HG02973 (cell line): ENCODE measurements around the gene PRKCD.
A peak's percentile ranks its signal among the peaks of the same experiment; 100 is the strongest.

Source experiments
- ATAC-seq: cut with Tn5 transposase; IDR thresholded peaks from one replicate; pipeline ENCODE4 v1.9.1; 2021; ENCODE audit warnings: moderate library complexity; ENCODE audit not compliant: unreplicated experiment

PRKCD gene

DNA sequence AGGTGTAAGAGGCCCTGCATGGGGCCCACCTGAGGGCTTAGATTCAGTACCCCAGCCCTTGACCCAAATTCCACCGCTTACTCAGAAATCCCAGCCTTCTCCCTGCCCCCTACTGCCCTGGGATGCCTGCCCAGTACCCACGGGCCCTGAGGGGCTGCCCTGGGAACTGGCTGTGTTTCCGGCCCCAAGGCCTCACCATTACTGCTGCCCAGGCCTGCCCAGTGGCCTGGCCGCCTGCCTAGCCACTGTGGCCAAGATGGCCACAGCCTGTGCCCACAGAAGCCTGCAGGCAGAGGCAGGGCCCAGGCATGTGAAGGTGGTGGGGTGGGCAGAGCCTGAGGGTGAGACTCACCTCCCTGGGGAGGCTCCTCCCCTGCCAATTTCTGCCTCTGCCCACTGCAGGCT lies 6.1 kb upstream of the PRKCD start:
- no peak for ATAC-seq

- ATAC-seq, result no peak
These were observed 5.2 kb upstream of the PRKCD start for GRCh38 chr3:53155760-53156159.

DNA sequence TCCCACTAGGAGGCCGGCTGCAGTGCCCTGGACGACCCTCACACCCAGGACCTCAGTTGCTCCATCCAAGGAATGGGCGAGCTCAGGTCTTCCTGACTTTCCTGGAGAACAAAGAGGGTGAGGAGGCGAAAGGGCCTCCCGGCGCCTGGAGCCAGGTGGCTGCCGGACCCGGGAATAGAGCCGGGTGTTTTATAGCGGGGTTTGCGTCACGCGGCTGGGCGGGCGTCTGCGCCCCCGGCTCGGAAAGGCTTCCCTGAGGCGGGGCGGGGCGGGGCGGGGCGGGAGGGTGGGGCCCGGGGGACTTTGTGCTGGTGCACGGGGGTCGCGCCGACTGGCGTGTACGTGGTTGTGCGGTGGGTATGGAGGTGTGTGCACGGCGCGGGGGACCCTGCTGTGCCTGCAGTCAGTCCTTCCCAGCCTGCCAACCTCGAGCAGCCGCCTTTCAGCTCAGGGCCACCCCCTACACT lies 4.6 kb upstream of the PRKCD start:
- ATAC-seq, result no peak

- no peak for ATAC-seq
These were observed 2.9 kb upstream of the PRKCD start for GRCh38 chr3:53157974-53158580.

DNA sequence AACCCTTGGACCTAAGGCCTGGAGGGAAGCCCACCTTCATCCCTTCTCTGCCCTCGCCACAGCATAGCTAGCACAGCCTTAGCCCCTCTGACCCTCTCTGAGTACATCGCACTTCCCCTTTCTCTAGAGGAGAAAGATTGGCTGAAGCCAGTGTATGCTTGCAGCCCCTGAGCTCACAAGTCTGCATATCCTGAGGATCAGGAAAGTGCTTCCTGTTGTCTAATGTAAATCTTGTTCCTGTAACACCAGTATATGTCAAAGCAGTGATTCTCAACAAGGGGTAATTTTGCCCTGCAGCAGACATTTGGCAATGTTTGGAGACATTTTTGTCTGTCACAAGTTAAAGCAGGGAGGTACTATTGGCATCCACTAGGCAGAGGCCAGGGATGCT lies 2.2 kb upstream of the PRKCD start:
- no peak for ATAC-seq

- ATAC-seq, result no peak
These were observed 1.6 kb upstream of the PRKCD start for GRCh38 chr3:53159156-53160060.

DNA sequence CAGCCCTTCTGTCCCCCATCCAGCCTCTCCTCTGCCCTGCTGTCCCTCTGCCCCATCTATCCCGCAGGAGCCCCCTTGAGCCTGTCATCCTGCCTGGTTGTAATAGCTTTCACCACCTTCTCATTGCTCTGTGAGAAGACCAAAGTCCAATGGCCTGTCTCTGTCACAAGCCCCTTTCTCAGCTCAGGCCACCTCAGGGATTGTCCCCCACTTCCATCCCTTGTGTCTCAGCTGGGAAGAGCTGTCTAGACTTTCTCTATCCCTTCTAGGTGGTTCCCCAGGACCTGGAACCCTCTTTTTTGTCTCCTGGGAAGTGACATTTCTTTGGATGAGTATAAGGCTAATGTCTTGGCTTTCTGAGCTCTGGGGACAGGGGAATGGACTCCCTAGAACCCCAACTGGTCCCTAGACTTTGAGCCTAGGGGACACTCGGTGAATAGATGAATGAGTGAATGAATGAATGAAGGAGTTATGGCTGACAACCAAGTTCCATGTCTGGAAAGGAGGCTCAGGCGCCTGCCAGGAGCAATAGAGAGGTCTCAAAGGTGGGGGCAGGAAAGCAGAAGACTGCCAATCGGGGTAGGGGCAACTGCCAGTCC lies 849 bp upstream of the PRKCD start:
- no peak for ATAC-seq

DNA sequence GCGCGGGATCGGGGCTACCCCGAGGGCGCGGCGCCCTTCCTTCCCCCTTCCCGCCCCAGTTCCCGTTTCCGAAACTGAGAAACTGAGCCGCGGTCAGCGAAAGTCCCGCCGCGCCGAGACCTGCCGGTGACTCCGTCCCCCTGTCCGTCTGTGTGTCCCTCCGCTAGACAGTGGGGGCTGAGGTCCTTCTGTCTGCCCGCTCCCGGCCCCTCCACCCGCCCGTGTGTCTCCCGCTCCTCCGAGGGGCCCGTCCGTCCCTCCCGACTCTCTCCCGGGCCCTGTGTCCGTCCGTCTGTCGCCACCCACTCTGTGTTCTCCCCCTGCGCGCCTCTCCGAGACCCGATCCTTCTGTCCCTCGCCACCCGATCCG lies 426 bp downstream of the PRKCD start:
- ATAC-seq, result no peak

GRCh38 chr3:53161820-53162671 lies 1.0 kb downstream of the PRKCD start:
- no peak for ATAC-seq

DNA sequence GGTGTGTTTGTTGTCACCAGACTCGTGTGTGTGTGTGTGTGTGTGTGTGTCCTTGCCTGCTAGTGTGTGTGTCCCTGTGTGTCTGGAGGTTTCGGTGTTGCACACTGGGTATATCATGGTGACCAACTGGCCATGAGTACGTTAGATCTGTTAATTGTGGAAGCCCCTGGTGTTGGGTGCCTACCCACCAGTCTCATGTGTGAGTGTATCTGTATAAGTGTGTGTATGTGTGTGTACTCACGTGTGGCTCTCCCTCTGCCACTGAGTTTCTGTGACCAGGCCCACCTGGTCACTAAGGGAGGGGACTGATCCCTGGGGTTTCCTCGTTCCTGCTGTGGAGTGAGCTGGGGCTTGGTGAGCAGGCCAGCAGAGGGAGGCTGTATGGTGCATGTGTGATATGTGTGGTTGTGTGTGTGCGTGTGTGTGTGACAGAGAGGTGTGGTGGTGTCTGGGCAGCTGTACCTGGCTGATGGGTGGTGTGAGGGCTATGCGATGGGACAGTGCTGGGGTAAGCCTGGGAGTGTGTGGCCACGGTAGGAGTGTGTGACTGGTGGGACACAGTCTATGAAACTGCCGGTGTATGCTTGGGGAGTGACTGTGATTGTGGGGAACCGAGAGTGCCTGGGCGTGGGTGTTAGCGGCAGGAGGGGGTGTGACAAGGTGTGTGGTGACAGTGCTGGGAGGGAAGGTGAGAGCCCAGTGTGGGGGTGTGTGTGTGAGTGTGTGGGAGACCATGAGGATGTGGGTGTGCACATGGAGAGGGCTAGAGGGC lies 1.8 kb downstream of the PRKCD start:
- no peak for ATAC-seq

GRCh38 chr3:53163444-53164387 lies 2.7 kb downstream of the PRKCD start:
- ATAC-seq, result no peak

- no peak for ATAC-seq
These were observed 3.9 kb downstream of the PRKCD start for GRCh38 chr3:53164911-53165310.

DNA sequence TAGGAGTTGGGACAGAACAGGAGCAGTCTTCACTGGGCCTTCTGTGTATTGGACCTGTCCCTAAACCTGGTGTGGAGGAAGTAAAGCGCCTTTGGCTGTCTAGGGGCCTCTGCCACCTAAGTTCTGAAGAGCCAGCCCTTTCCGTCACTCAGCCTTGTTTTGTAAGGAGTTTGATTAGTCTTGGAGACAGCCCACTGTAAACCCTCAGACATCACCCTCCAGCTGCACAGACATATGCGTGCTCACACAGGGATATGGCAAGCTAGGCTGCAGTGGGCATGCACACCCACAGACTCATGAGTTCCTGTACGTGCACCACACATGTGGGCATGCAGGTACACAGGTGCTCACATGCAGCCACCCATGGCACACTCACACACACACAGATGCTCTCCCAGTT lies 5.2 kb downstream of the PRKCD start:
- ATAC-seq, result no peak

DNA sequence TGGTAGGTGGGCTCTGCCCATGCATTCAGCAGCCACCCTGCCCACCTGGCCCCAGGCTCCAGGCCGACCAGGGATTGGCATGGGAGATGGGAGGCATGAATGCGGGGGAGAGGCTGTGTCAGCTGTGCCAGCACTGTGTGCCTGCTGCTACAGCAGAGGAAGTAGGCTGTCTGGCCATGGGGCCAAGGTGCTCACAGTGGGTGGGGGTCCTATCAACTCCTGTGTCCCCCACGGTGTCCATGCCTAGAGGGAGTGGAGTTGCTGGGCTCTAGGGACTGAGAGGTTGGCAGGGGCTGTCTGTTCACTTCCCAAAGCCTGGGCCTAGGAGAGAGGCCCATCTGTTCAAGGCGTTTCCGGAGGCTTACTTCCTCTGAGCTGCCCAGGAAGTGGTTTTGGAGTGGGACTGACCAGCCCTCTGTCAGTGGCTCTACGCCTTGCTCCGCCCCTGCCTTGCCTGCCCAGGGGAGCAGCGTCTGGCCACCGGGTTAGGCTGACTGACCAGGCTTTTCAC lies 5.8 kb downstream of the PRKCD start:
- ATAC-seq, result no peak

DNA sequence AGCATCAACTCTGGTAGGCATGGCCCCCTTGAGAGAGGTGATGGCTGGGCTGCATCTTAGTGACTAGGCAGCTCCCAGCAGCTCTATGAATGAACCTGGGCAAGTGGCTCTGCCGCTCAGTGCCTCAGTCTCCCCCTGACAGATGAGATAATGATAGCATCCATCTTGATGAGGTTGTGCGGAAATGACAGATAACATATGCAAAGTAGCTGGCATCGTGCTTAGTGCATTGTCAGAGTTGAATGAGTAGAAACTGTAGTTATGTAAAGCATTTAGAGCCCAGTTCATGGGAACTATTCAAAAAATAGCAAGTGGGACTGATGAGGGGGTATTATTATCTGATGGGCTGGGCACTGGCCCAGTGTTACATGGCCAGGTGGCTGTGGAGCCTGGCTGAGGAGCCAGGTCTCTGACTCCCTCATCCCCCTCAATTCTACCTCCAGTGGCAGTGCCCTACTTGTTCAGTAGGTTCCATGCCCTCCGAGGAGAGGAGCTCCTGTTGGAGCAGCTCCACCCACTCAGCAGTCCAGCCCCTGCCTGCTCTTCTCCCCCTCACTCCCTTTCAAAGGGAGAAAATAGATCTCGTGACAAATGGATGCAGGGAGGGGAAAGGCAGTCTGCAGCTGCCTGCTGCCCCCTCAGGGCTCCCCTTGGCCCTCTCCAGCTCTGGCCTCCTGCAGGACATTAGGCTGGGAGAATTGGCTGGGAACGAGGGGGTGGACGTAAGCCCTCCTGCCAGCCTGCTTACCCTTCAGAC lies 6.6 kb downstream of the PRKCD start:
- peak; percentile 27 for ATAC-seq

GRCh38 chr3:53168175-53168923 lies 7.3 kb downstream of the PRKCD start:
- ATAC-seq, result no peak

DNA sequence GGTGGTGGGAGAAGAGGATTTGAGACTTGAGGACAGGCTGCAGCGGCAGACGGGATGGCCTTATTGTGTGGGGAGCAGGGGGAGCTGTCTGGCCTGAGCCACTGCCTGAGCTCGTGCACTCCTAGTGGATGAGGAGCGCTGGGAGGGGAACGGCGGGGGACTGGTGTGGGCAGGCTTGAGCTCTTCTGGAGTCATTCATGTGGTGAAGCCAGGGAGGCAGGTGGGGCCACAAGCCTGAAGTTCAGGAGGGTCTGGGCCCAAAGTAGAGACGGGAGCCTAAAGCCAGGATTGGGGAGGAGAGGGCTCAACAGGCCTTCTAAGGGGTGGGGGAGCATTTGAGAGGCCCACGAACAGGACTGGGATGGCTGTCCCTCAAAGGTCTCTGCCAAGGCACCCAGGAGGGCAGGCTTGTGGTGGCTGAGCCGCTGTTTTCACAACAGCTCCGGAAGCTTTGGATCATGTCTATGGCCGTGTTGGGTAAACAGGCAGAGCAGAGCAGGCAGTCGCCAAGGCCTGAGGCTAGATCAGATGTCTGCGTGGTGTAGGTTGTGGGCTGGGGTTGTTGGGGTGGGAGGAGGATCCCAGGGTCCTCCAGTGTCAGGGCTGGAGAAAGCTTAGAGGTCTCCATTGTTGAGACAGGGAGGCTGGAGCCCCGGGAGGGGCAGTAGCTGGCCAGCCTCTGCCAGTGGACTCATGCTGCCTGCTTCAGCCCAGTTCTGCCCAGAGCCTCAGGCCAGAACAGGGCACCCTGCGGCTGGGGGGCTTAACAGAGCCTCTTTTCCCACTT lies 8.2 kb downstream of the PRKCD start:
- ATAC-seq, result no peak
